Breast epithelium (tissue), 4 donors: ENCODE data around the gene MYO19. TPM values are rescaled to one million over a fixed set of nuclear protein-coding genes. Genes with fewer than 3 reads are reported as not detected.

Source experiments
- DNase-seq, 2 donors: peaks; one replicate each; pipeline ENCODE4 v3.0.0-alpha.2; 2019; ENCODE audit warnings: low spot score in 2 of 2
- H3K27ac ChIP-seq, 2 donors: fragments of 200-600 bp; sonication (generic) in 1 of 2; one replicate each; pipeline ENCODE4 v1.5.1; 2016 to 2019; ENCODE audit warnings: mild to moderate bottlenecking in 1 of 2
- H3K27me3 ChIP-seq, 2 donors: fragments of 200-600 bp; sonication (generic) in 1 of 2; one replicate each; pipeline versions ENCODE4 v1.5.1 to v1.6.0; 2017 to 2019; ENCODE audit warnings: control low read depth in 1 of 2, mild to moderate bottlenecking in 1 of 2
- H3K36me3 ChIP-seq: fragments of 200-600 bp; one replicate; pipeline ENCODE4 v1.5.1; 2019
- H3K4me1 ChIP-seq, 2 donors: fragments of 200-600 bp; sonication (generic); one replicate each; pipeline ENCODE4 v1.5.1; 2016 to 2019; ENCODE audit warnings: control low read depth in 1 of 2
- H3K4me3 ChIP-seq, 3 donors: fragments of 200-600 bp; sonication (generic); 1 replicate in 2 of 3; 2 replicates in 1 of 3; pipeline ENCODE4 v1.5.1; 2016 to 2019; ENCODE audit warnings: mild to moderate bottlenecking in 3 of 3, moderate library complexity in 2 of 3
- H3K9me3 ChIP-seq, 2 donors: fragments of 200-600 bp; sonication (generic) in 1 of 2; one replicate each; pipeline ENCODE4 v1.5.1; 2016 to 2019; ENCODE audit warnings: control low read depth in 1 of 2
- POLR2A ChIP-seq: fragments of 450-650 bp; IDR thresholded peaks from one replicate; pipeline ENCODE4 v1.6.1; 2016; ENCODE audit warnings: antibody characterized with exemption, mild to moderate bottlenecking, moderate library complexity
- POLR2AphosphoS5 ChIP-seq, 3 donors: sonication (generic); formaldehyde crosslinking; IDR thresholded peaks; one replicate each; pipeline ENCODE4 v1.6.1; 2017; ENCODE audit warnings: antibody characterized with exemption in 3 of 3
- intact Hi-C: fragments of 100-400 bp; cut with DNase I; formaldehyde crosslinking; loops from one replicate; pipeline ENCODE4 v1.15.1; 2023; ENCODE audit warnings: low total_unique reads
- total RNA-seq, 3 donors: library from RNA; depleted of rRNA; stranded (reverse); fragments of >200 nt; gene quantifications; one replicate each; pipeline ENCODE4 v1.1.0, GENCODE V29; 2016
- TF ChIP-seq, protein P1 (sequence below), 3 donors: fragments of 450-650 bp; IDR thresholded peaks; one replicate each; pipeline ENCODE4 v1.5.1; 2016 to 2017; ENCODE audit warnings: antibody characterized with exemption in 3 of 3, mild to moderate bottlenecking in 3 of 3, moderate library complexity in 3 of 3

MYO19 gene
- total RNA-seq, 3 donors from 2014 or later: 28.6 to 86.9 (median 71.3) TPM

GRCh38 chr17:36501351-36501750, 33.3 kb downstream of the MYO19 start:
- Histone ChIP-seq H3K9me3 (no peaks in the 10 kb centered on the region), H3K4me1 (no peaks in the 10 kb centered on the region), H3K36me3 (peaks cover 4% of the 10 kb centered on the region), H3K4me3 (no peak overlapping the region), H3K27ac (no peak overlapping the region), H3K27me3 (no peaks in the 10 kb centered on the region)
- no peak for TF ChIP-seq POLR2A
- intact Hi-C loops: no loop called here
- no peak for DNase-seq

DNA sequence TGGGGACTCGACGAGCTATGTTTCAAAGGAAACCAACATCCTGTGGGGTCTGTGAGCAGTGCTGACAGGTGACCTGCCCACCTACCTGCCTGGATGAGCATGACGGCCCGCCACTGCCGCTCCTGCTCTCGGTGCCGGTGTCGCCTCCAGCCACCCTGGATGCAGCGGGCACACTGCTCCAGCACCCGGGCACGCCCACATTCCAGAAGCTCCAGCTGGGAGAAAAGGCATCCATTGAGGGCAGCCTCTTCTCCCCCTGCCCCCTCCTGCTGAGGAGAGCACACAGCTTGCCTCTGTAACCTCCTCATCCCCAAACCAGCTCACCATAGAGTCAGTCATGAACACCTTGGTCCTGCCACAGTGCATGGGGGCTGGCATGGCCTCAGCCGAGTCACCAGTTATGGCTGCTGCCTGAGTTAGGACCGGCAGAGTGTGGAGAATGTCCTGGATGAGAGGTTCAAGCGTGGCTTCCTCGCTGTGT, 33.9 kb downstream of the MYO19 start:
- H3K27me3 ChIP-seq: no peaks in the 10 kb centered on the region
- no peak overlapping the region for H3K4me3 ChIP-seq
- H3K4me1 ChIP-seq: no peaks in the 10 kb centered on the region
- intact Hi-C loops: no loop called here
- no peaks in the 10 kb centered on the region for H3K9me3 ChIP-seq
- peaks cover 4% of the 10 kb centered on the region for H3K36me3 ChIP-seq
- DNase-seq: no peak
- H3K27ac ChIP-seq: no peak overlapping the region
- TF ChIP-seq POLR2AphosphoS5 (IDR thresholded peaks at IDR 0.05) (no peak), POLR2A (no peak)
- TF ChIP-seq, protein P1, sequence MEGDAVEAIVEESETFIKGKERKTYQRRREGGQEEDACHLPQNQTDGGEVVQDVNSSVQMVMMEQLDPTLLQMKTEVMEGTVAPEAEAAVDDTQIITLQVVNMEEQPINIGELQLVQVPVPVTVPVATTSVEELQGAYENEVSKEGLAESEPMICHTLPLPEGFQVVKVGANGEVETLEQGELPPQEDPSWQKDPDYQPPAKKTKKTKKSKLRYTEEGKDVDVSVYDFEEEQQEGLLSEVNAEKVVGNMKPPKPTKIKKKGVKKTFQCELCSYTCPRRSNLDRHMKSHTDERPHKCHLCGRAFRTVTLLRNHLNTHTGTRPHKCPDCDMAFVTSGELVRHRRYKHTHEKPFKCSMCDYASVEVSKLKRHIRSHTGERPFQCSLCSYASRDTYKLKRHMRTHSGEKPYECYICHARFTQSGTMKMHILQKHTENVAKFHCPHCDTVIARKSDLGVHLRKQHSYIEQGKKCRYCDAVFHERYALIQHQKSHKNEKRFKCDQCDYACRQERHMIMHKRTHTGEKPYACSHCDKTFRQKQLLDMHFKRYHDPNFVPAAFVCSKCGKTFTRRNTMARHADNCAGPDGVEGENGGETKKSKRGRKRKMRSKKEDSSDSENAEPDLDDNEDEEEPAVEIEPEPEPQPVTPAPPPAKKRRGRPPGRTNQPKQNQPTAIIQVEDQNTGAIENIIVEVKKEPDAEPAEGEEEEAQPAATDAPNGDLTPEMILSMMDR (IDR thresholded peaks at IDR 0.05): no peak

- TF ChIP-seq, protein P1 (IDR thresholded peaks at IDR 0.05): no peak
- TF ChIP-seq POLR2A (no peak), POLR2AphosphoS5 (IDR thresholded peaks at IDR 0.05) (no peak)
- H3K27ac ChIP-seq: no peak overlapping the region
- DNase-seq: no peak
- no peaks in the 10 kb centered on the region for H3K9me3 ChIP-seq
- H3K4me1 ChIP-seq: no peaks in the 10 kb centered on the region
- H3K4me3 ChIP-seq: no peak overlapping the region
- intact Hi-C loops: no loop called here
- peaks cover 8% of the 10 kb centered on the region for H3K36me3 ChIP-seq
- H3K27me3 ChIP-seq: no peaks in the 10 kb centered on the region
These were observed 35.9 kb downstream of the MYO19 start for GRCh38 chr17:36498560-36499300.

DNA sequence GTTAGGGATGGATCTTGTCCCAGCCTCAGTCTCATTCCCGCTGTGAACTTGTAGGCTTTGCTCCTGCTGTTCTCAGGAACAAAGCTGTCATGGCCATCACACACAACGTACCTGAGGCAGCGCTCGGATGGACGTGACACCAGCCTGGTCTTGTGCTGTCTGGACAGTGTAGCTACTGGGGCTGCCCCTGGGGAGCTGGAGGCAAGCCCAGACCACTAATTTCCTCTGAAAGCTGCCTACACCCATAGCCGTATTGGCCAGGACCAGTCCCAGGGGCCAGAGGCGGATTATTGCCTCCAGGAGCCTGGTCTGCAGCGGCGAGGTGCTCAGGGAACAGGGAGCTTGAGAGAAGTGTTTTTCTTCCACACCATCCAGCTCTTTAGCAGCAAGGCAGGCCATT, 36.5 kb downstream of the MYO19 start:
- H3K4me3 ChIP-seq: no peak overlapping the region
- no peaks in the 10 kb centered on the region for H3K4me1 ChIP-seq
- H3K27me3 ChIP-seq: no peaks in the 10 kb centered on the region
- H3K27ac ChIP-seq: no peak overlapping the region
- H3K36me3 ChIP-seq: peaks cover 13% of the 10 kb centered on the region
- TF ChIP-seq, protein P1 (IDR thresholded peaks at IDR 0.05): no peak
- no peak for TF ChIP-seq POLR2A
- no peak for TF ChIP-seq POLR2AphosphoS5 (IDR thresholded peaks at IDR 0.05)
- no peak for DNase-seq
- intact Hi-C loops: no loop called here
- H3K9me3 ChIP-seq: no peaks in the 10 kb centered on the region

DNA sequence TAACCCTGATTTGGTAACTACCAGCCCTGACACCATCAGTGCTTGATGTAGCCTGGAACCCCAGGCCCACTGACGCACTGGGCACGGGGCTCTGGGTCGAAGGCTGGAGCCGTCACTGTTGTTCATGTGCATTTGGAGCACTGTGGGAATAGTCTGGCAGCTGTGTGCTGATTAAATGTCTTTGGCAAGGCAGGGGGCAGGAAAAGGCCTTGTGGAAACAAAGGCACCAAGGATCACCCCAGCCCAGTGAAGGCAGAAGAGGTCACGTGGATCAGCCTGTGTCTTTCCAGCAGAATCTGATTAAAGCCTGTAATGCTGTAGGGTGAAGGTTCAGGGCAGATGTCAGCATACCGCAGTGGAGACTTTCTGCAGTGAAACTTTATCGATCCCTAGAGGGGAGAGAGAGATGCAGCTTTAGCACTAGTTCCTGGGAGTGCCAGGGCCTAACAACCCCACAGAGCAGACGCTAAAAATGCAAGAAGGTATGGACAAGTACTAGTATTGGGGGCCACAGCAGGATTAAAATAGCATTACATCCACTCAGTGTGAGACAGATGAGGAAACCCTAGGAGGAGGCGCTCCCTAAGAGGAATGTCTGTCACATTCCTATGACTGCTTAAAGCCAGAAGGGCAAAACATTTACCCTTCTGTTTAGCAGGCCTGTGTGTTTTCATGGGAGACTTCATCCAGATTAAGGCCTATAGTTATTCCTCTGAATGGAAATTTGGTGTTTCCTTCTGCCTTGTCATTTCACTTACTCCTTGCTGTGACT, 38.5 kb downstream of the MYO19 start:
- no peaks in the 10 kb centered on the region for H3K27me3 ChIP-seq
- no peaks in the 10 kb centered on the region for H3K9me3 ChIP-seq
- no peak overlapping the region for H3K27ac ChIP-seq
- H3K36me3 ChIP-seq: peaks cover 13% of the 10 kb centered on the region
- TF ChIP-seq POLR2AphosphoS5 (IDR thresholded peaks at IDR 0.05) (no peak), POLR2A (no peak)
- TF ChIP-seq, protein P1 (IDR thresholded peaks at IDR 0.05): no peak
- H3K4me1 ChIP-seq: no peaks in the 10 kb centered on the region
- no peak for DNase-seq
- H3K4me3 ChIP-seq: no peak overlapping the region
- intact Hi-C loops: no loop called here
